Motor neuron (in vitro differentiated cells): ENCODE measurements around the gene TTC23L. TPM values are rescaled to one million over a fixed set of nuclear protein-coding genes. Genes with fewer than 3 reads are reported as not detected.
"Not testable (repeated sequence)": the region's sequence is repeated elsewhere in the genome, so short reads cannot be mapped to it uniquely, and the experiment has no call there.

ENCODE experiments used
- ATAC-seq, 8 experiments: fragments of 200-7000 bp; cut with Tn5 transposase; replicated peaks in 6 of 8; 2 replicates each; pipeline ENCODE4 v1.8.0; 2021; ENCODE audit warnings: mild to moderate bottlenecking in 8 of 8, moderate library complexity in 8 of 8
- H3K27ac ChIP-seq, 2 donors: fragments of 250-450 bp; sonication (Bioruptor Pico); 2 replicates each; pipeline ENCODE4 v1.9.0; 2021; ENCODE audit warnings: antibody characterized with exemption in 2 of 2, mild to moderate bottlenecking in 2 of 2, moderate library complexity in 1 of 2
- H3K4me1 ChIP-seq, 2 donors: fragments of 250-450 bp; sonication (Bioruptor Pico); replicated peaks in 1 of 2; 2 replicates each; pipeline ENCODE4 v1.6.1; 2021; ENCODE audit warnings: antibody characterized with exemption in 2 of 2, mild to moderate bottlenecking in 2 of 2, moderate library complexity in 1 of 2
- H3K4me3 ChIP-seq, 5 donors: fragments of 250-450 bp; sonication (Bioruptor Pico); 2 replicates each; pipeline ENCODE4 v1.9.0; 2021; ENCODE audit warnings: antibody characterized with exemption in 5 of 5, mild to moderate bottlenecking in 5 of 5, moderate library complexity in 4 of 5
- WGBS, 10 experiments: fragments of 450-650 bp; shearing (Covaris generic); methylation state at CpG; one replicate each; pipeline ENCODE4 v1.0.0; 2022; 5-methylcytosine and 5-hydroxymethylcytosine counted together
- in situ Hi-C, 9 experiments: fragments of 400-800 bp; cut with MboI; loops; one replicate each; pipeline ENCODE4 v1.15.0; 2021; ENCODE audit warnings: low sequenced_read_pairs in 9 of 9, low pct_unique_long_range_greater_than_20kb in 2 of 9; ENCODE audit not compliant: unreplicated experiment in 9 of 9
- total RNA-seq, 8 experiments: library from RNA; unstranded; fragments of 300-600 nt; gene quantifications; 2 replicates each; pipeline versions ENCODE4 v1.2.3 to v1.2.4, GENCODE V29; 2022

Gene TTC23L
- total RNA-seq, 8 experiments from 2014 or later: 1.4 to 13.5 (median 1.9) TPM

DNA sequence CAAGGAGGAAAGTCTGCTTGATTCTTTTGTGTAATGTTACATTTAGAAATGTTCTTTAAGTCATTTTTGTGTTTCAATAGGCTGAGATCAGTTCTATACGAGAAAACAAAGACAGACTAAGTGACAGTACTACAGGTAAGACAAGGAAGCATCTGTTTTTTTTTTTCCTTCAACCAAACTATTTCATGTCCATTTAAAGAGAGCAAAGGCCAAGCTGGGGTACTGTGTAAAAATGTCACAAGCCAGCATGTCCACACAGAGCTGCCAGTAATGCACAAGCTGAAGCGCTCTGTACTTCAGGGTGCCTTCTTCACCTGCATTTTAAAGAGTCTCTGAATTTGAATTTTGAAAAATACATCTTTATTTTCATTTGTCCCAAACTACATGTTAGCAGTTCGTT is 20.2 kb upstream of the TTC23L start:
- 83 to 100% (median 98%) methylated on average over 1 to 3 of the region's 3 CpGs for WGBS, 10 experiments
- no peak for ATAC-seq
- Histone ChIP-seq H3K4me3 (no peak overlapping the region), H3K27ac (no peak overlapping the region), H3K4me1 (no peaks in the 10 kb centered on the region)
- in situ Hi-C loops: no loop called here

DNA sequence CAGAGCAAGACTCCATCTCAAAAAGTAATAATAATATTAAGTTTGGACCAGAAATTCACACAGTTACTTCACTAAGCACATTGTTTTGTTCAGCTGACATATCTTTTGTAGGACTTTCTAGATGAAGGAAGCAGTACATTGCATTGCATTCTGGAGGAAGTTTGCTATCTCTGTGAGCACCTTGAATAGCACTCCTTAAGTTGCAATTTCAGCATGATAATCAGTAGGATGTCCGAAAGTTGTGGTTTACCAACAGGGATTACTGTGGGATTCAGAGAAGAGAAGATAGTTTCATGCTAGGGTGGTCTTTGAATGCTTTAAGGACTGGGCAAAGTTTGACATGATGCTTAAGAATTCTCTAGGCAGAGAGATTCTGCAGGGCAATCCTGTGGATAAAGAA is 18.4 kb upstream of the TTC23L start:
- H3K4me1 ChIP-seq: no peaks in the 10 kb centered on the region
- WGBS, 10 experiments: 100% methylated on average over 1 of the region's 1 CpG; no CpG with 5 or more reads in 3 of the 10 experiments
- in situ Hi-C loops: no loop called here
- ATAC-seq: no peak
- H3K27ac ChIP-seq: no peak overlapping the region
- H3K4me3 ChIP-seq: no peak overlapping the region

DNA sequence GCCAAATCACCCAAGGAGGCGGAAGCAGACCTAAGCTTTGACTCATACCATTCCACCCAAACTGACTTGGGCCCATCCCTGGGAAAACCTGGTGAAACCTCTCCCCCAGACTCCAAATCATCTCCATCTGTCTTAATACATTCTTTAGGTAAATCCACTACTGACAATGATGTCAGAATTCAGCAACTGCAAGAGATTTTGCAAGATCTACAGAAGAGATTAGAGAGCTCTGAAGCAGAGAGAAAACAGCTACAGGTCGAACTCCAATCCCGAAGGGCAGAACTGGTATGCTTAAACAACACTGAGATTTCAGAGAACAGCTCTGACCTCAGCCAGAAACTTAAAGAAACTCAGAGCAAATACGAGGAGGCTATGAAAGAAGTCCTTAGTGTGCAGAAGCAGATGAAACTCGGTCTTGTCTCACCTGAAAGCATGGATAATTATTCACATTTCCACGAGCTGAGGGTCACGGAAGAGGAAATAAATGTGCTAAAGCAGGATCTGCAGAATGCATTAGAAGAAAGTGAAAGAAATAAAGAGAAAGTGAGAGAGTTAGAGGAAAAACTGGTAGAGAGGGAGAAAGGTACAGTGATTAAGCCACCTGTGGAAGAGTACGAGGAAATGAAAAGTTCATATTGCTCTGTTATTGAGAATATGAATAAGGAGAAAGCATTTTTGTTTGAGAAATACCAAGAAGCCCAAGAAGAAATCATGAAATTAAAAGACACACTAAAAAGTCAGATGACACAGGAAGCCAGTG is 15.8 kb upstream of the TTC23L start:
- H3K27ac ChIP-seq: no peak overlapping the region
- ATAC-seq: no peak
- in situ Hi-C loops: no loop called here
- H3K4me3 ChIP-seq: no peak overlapping the region
- H3K4me1 ChIP-seq: no peaks in the 10 kb centered on the region
- 85 to 100% (median 94%) methylated on average over 4 to 8 of the region's 8 CpGs for WGBS, 10 experiments

DNA sequence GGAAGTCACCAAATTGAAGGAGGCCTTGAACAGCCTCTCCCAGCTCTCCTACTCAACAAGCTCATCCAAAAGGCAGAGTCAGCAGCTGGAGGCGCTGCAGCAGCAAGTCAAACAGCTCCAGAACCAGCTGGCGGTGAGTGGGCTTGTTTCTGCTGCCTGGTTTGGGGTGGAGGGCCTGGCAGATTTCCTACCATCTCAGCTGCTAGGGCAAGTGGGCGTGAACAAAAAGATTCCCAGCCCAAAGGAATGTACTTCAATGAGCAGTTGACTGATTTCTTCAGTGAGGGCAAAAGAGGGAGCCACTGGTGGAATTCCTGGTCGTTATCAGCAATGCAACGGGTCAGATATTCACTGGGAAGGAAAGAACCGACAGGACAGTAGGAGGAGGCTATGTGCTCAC is 12.6 kb upstream of the TTC23L start:
- Histone ChIP-seq H3K4me1 (no peaks in the 10 kb centered on the region), H3K27ac (no peak overlapping the region), H3K4me3 (no peak overlapping the region)
- no peak for ATAC-seq
- 44 to 100% (median 96%) methylated on average over 1 to 5 of the region's 6 CpGs; no CpG with 5 or more reads in 2 of the 10 experiments for WGBS, 10 experiments
- in situ Hi-C loops: no loop called here

DNA sequence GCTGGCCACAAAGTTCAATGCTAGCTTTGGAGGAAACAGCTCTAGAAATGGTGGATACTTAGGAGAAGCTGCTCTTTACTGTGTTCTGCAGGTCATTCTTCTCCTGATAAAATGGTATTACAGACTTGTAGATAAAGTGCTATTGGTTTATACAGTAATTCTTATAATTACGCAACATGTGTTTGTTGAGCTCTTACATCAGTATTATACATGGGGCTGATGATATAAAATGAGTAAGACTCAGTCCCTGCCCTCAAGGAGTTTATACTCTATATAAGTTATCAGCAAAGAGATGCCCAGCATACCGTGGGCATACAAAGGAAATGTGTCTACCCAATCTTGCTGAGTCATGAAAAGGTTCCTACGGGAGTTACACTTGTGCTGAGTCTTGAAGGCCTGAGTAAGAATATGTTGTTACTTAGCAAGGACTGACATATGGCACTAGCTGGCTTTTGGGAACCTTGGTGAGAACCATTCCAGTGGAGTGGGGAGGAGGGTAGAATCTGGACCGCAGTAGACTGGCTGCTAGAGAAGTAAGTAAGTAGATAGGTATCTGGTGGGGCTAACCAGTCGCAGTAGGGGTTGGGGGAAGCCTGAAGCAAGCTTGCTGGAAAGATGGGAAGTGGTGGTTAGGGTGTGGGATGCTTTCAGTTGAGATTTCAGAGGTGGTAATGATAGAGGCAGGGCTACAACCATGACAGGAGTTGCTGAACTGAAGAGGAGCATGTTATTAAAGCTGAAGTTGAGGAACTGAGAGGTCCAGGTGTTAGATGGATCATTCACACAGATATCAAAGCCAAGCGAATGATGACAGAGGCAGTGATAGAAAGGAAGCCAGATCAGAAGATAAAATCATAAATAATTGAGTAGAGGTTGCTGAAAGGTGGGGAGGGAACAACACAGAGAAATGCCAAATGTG is 11.1 kb upstream of the TTC23L start:
- no peak for ATAC-seq
- in situ Hi-C loops: no loop called here
- Histone ChIP-seq H3K27ac (no peak overlapping the region), H3K4me1 (no peaks in the 10 kb centered on the region), H3K4me3 (no peak overlapping the region)
- 86 to 100% (median 97%) methylated on average over 1 to 6 of the region's 6 CpGs for WGBS, 10 experiments

DNA sequence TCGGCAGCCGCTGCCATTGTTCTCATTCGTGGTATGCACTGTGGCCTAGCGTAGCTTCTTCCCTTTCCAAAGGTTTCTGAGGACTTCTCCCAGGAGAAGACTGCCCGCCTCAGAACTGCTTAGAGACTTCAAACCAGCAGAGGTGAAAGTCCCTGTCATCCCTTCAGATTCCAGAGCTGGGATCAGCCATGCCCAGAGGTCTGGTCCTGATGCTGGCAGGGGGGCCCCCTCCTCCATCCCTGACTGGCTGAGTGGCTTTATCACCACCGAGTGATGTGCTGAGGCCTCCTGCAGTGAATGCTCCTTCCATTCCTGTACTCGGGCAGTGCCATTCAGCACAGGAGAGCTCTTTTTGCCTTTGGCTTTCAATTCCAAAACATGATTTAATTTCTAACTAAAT is 8.1 kb upstream of the TTC23L start:
- H3K4me1 ChIP-seq, H3K27ac ChIP-seq, in situ Hi-C loops, ATAC-seq, H3K4me3 ChIP-seq: not testable (repeated sequence)
- 29 to 92% (median 50%) methylated on average over 1 to 2 of the region's 7 CpGs; no CpG with 5 or more reads in 5 of the 10 experiments for WGBS, 10 experiments

DNA sequence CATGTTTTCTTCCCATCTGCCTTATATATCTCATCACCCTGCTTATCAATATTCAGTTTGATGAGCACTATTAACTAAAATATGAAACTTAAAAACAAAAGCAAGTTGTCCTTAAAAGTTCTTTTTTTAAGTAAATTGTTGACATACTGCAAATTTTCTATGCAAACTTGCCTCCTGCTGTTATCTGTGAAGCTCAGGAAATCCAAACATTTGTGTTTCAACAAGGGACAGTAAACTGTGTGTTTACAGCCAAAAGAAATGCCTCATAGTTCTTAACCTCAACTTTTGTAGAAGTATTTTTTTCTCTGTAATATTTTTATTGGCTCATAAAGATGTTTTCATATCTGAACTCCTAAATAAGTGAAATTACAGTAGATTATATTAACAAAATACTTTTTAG is 7.7 kb upstream of the TTC23L start:
- peaks cover 0 to 7% of the 10 kb centered on the region in 2 donors for H3K4me1 ChIP-seq
- in situ Hi-C loops: no loop called here
- H3K27ac ChIP-seq: no peak overlapping the region
- H3K4me3 ChIP-seq: no peak overlapping the region
- no peak for ATAC-seq

DNA sequence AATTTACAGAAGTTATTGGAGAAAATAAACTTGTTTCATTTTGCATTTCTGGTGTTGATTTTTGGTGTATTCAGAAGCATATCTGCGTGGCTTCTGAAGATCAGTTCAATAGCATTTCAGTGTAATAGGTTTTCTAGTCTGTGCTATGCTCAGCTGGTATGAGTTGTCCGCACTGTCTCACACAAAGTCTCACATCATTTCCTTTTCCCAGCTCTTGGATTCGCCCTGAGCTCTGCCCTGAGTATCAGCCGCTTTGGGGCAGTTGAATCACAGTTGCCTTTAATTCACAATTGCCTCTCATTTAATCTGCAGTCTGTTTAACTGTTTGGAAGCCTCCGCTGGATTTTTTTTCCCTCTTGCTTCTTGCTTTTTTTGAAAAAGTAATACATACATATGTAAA is 6.4 kb upstream of the TTC23L start:
- Histone ChIP-seq H3K4me3 (no peak overlapping the region), H3K27ac (no peak overlapping the region), H3K4me1 (peaks cover 0 to 7% of the 10 kb centered on the region in 2 donors)
- in situ Hi-C loops: no loop called here
- peak in 2 of 8 experiments; percentile 4 to 36 for ATAC-seq
- WGBS, 10 experiments: 73 to 100% (median 100%) methylated on average over 2 to 5 of the region's 5 CpGs

DNA sequence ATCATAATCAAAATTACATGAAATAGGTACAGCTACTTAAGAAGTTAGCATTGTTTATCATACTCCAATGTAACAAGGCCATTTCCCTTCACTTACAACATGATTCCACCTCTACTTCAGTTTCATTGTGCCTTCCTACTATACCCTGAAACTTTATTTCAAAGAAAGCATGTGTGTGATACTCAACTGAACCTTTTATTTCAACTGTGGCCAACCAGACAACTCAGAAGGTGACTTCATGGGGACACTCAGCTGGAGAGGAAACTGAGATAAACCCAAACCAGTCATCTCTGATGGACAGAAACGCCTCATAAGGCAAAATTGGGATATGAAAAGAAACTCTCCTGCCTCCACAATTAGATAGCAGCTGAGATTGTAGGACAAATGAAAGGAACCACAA is 5.9 kb upstream of the TTC23L start:
- Histone ChIP-seq H3K4me3 (no peak overlapping the region), H3K27ac (no peak overlapping the region), H3K4me1 (peaks cover 0 to 7% of the 10 kb centered on the region in 2 donors)
- in situ Hi-C loops: no loop called here
- WGBS, 10 experiments: 11 to 100% (median 92%) methylated on average over 1 of the region's 1 CpG; no CpG with 5 or more reads in 4 of the 10 experiments
- ATAC-seq: no peak

DNA sequence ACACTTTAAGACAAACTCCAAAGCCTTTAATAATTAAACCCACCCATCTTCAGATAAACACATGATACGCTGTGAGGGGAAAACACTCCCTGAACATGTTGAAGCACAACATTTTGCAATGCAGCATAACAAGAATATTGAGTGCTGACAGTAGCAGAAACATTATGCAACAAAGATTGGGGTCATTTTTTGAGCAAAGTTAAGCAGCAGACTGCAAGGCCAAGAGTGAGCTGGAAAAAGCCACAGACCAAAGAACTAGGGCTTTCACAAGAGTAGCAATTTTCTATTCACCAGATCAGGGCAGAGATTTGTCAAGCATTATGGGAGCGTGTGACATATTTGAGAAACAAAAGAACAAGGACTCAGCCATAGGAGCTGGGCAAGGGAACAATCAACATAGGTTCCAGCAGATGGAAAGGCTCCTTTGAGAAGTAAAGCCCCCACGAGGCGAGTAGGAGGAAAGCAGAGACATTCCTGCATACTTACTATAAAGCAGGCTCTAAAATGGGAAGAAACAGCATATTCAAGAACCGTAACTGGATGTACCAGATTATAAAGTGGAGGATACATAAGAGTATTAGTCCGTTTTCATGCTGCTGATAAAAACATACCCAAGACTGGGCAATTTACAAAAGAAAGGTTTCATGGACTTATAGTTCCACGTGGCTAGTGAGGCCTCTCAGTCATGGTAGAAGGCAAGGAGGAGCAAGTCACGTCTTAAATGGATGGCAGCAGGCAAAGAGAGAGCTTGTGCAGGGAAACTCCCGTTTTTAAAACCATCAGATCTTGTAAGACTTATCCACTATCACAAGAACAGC is 4.8 kb upstream of the TTC23L start:
- H3K4me1 ChIP-seq: peaks cover 0 to 12% of the 10 kb centered on the region in 2 donors
- no peak overlapping the region for H3K4me3 ChIP-seq
- in situ Hi-C loops: no loop called here
- no peak overlapping the region for H3K27ac ChIP-seq
- WGBS, 10 experiments: 21 to 84% (median 47%) methylated on average over 2 to 9 of the region's 9 CpGs; no CpG with 5 or more reads in 1 of the 10 experiments
- ATAC-seq: peak in 5 of 8 experiments; percentile 1 to 68 (median 54)

DNA sequence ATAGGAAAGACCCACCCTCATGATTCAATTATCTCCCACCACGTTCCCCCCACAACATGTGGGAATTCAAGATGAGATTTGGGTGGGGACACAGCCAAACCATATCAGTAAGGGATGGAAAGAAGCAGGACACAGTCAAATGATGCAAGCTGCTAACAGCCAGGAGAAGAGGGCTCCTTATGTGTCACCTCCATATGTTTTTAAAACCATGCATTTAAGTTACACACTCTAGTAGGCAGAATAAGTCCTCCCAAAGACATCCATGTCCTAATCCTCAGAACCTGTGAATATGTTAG is 4.2 kb upstream of the TTC23L start:
- in situ Hi-C loops: no loop called here
- no peak for ATAC-seq
- Histone ChIP-seq H3K4me3 (no peak overlapping the region), H3K4me1 (peaks cover under 1 to 14% of the 10 kb centered on the region in 2 donors), H3K27ac (no peak overlapping the region)
- WGBS, 10 experiments: 100% methylated on average over 1 of the region's 1 CpG; no CpG with 5 or more reads in 9 of the 10 experiments

DNA sequence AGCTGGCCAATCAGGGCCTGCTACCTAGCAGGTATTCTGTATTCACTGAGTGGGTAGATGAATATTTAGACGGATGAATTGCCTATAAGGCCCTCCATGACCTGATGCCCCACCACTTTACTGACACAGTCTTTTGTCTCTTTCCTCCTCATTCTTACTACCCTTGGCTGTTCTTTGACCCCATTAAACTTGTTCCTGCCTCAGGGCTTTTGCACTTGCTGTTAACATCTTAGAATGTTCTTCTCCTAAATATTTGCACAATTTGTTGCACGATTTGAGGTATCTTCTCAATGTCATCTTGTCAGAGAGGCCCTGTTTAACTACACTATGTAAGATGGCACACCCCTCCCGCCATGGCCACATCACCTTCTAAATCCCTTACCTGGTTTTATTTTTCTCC is 3.3 kb upstream of the TTC23L start:
- 78 to 100% (median 95%) methylated on average over 2 to 3 of the region's 3 CpGs for WGBS, 10 experiments
- H3K27ac ChIP-seq: no peak overlapping the region
- no peak for ATAC-seq
- peaks cover 3 to 16% of the 10 kb centered on the region in 2 donors for H3K4me1 ChIP-seq
- H3K4me3 ChIP-seq: no peak overlapping the region
- in situ Hi-C loops: no loop called here

DNA sequence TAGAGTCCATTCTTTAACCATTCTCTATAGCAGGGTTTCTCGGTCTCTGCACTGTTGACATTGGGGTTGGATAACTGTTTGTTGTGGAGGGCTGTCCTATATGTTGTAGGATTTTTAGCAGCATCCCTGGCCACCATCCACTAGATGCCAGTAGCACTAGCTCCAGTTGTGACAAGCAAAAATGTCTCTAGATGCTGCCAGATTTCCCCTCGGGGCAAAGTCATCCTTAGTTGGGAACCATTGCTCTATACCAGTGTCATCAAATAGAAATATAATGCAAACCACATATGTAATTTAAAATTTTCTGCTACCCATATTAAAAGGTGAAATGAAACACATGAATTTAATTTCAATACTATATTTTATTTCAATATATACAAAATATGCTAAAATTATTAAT is 2.9 kb downstream of the TTC23L start:
- Histone ChIP-seq H3K27ac (no peak overlapping the region), H3K4me3 (no peak overlapping the region), H3K4me1 (peaks cover 3 to 9% of the 10 kb centered on the region in 2 donors)
- in situ Hi-C loops: no loop called here
- WGBS, 10 experiments: 50 to 100% (median 100%) methylated on average over 1 to 2 of the region's 2 CpGs; no CpG with 5 or more reads in 4 of the 10 experiments
- no peak for ATAC-seq
